HepG2 (cell line): ENCODE measurements around the gene TSKU. TPM values are rescaled to one million over a fixed set of nuclear protein-coding genes. Genes with fewer than 3 reads are reported as not detected.
A peak's percentile ranks its signal among the peaks of the same experiment; 100 is the strongest.

Source experiments
- ARHGAP35 ChIP-seq: sonication (generic); formaldehyde crosslinking; IDR thresholded peaks from 2 replicates; pipeline ENCODE4 v1.9.0; 2022; ENCODE audit warnings: mild to moderate bottlenecking, inconsistent platforms, moderate library complexity, missing genetic modification reagents, borderline replicate concordance
- CBX1 ChIP-seq: IDR thresholded peaks from one replicate; pipeline ENCODE4 v1.6.1; 2016; ENCODE audit warnings: antibody characterized with exemption, low read depth
- DPF2 ChIP-seq: sonication (generic); formaldehyde crosslinking; IDR thresholded peaks from 2 replicates; pipeline ENCODE4 v1.4.0; 2020; ENCODE audit warnings: mild to moderate bottlenecking, low read depth, missing genetic modification reagents, borderline replicate concordance
- ETS1 ChIP-seq: sonication (generic); formaldehyde crosslinking; IDR thresholded peaks from 2 replicates; pipeline ENCODE4 v1.4.0; 2020; ENCODE audit warnings: missing genetic modification reagents
- GTF2F1 ChIP-seq: fragments of 150-350 bp; IDR thresholded peaks from 2 replicates; pipeline ENCODE4 v1.6.1; 2014; ENCODE audit warnings: low read length
- HCFC1 ChIP-seq: fragments of 150-350 bp; IDR thresholded peaks from 2 replicates; pipeline ENCODE4 v1.6.1; 2014; ENCODE audit warnings: low read depth, low read length
- JUND ChIP-seq: sonication (generic); formaldehyde crosslinking; IDR thresholded peaks from 2 replicates; pipeline ENCODE4 v1.8.0; 2022; ENCODE audit warnings: mild to moderate bottlenecking, missing genetic modification reagents
- KDM5B ChIP-seq: sonication (generic); formaldehyde crosslinking; IDR thresholded peaks from 2 replicates; pipeline ENCODE4 v1.4.0; 2020; ENCODE audit warnings: missing genetic modification reagents, mild to moderate bottlenecking, borderline replicate concordance
- MNT ChIP-seq: fragments of 450-650 bp; IDR thresholded peaks from 2 replicates; pipeline ENCODE4 v1.6.1; 2016
- MYNN ChIP-seq: sonication (generic); formaldehyde crosslinking; IDR thresholded peaks from 2 replicates; pipeline ENCODE4 v1.4.0; 2020; ENCODE audit warnings: mild to moderate bottlenecking, low read depth, missing genetic modification reagents
- NFAT5 ChIP-seq: sonication (generic); formaldehyde crosslinking; IDR thresholded peaks from 2 replicates; pipeline ENCODE4 v1.4.0; 2020; ENCODE audit warnings: missing genetic modification reagents
- NFE2L2 ChIP-seq: fragments of 150-350 bp; IDR thresholded peaks from 2 replicates; pipeline ENCODE4 v1.6.1; 2014; ENCODE audit warnings: low read length
- PAF1 ChIP-seq: IDR thresholded peaks from 2 replicates; pipeline ENCODE4 v1.6.1; 2016; ENCODE audit warnings: missing genetic modification reagents, missing compliant biosample characterization
- POGK ChIP-seq: sonication (generic); formaldehyde crosslinking; conservative IDR thresholded peaks from 2 replicates; pipeline ENCODE4 v1.8.0; 2022; ENCODE audit warnings: mild to moderate bottlenecking, moderate library complexity, missing genetic modification reagents
- RXRB ChIP-seq: IDR thresholded peaks from 2 replicates; pipeline ENCODE4 v1.6.1; 2016; ENCODE audit warnings: borderline replicate concordance, missing genetic modification reagents, missing compliant biosample characterization
- XRCC5 ChIP-seq: fragments of 200-400 bp; formaldehyde crosslinking; optimal IDR thresholded peaks from 2 replicates; pipeline ENCODE3; 2017; ENCODE audit warnings: mild to moderate bottlenecking, low read length
- ZBTB14 ChIP-seq: sonication (generic); formaldehyde crosslinking; IDR thresholded peaks from 2 replicates; pipeline ENCODE4 v1.4.0; 2020; ENCODE audit warnings: missing genetic modification reagents
- ZBTB21 ChIP-seq: sonication (generic); formaldehyde crosslinking; IDR thresholded peaks from 2 replicates; pipeline ENCODE4 v1.4.0; 2020; ENCODE audit warnings: missing genetic modification reagents
- ZNF33A ChIP-seq: sonication (generic); formaldehyde crosslinking; IDR thresholded peaks from 2 replicates; pipeline ENCODE4 v1.5.1; 2020; ENCODE audit warnings: missing genetic modification reagents, mild to moderate bottlenecking, moderate library complexity, borderline replicate concordance
- ZNF7 ChIP-seq: IDR thresholded peaks from 2 replicates; pipeline ENCODE4 v1.6.1; 2016; ENCODE audit warnings: missing biosample characterization, missing genetic modification reagents
- polyA plus RNA-seq, 8 experiments: library from polyadenylated mRNA; depleted of rRNA in 3 of 8; stranded (reverse) in 7 of 8; unstranded in 1 of 8; fragments of >200 nt; fragmentation: Illumina TruSeq in 4 of 8; extraction: Trizol in 4 of 8; gene quantifications; 2 replicates each; pipeline versions ENCODE4 v1.2.1 to v1.2.3, GENCODE V29; 2011 to 2016; ENCODE audit warnings: low read depth in 4 of 8, missing spikeins in 1 of 8, mixed read lengths in 1 of 8; ENCODE audit not compliant: insufficient read depth in 1 of 8
- total RNA-seq, 5 experiments: library from RNA; depleted of rRNA; stranded (reverse); fragments of >200 nt; fragmentation: Illumina TruSeq; extraction: Trizol; gene quantifications; 2 replicates each; pipeline ENCODE4 v1.2.3, GENCODE V29; 2016; ENCODE audit warnings: low read depth in 1 of 5

TSKU gene
- total and polyA plus RNA-seq, 2 of the 13 experiments (the other 11 are each of a cell fraction or from before 2014, with no cell fraction given), result 20.3 to 21.4 TPM

- no peak for TF ChIP-seq ZBTB21
- TF ChIP-seq DPF2, result no peak
- no peak for TF ChIP-seq ZNF33A
- no peak for TF ChIP-seq RXRB (CRISPR knock-in tag)
- no peak for TF ChIP-seq PAF1 (CRISPR knock-in tag)
- TF ChIP-seq POGK (CRISPR knock-in tag), result no peak
- TF ChIP-seq ETS1 (CRISPR knock-in tag), result no peak
- no peak for TF ChIP-seq MYNN
- TF ChIP-seq KDM5B (CRISPR knock-in tag), result peak; percentile 70
- TF ChIP-seq MNT, result no peak
- TF ChIP-seq GTF2F1, result no peak
- no peak for TF ChIP-seq HCFC1
- no peak for TF ChIP-seq JUND (CRISPR knock-in tag)
- 0 out of 2 replicates have a peak, but pooled peaks have one; percentile 23 for TF ChIP-seq NFAT5 (CRISPR knock-in tag)
- TF ChIP-seq XRCC5, result no peak
- TF ChIP-seq CBX1, result no peak
- TF ChIP-seq ZNF7 (CRISPR knock-in tag), result no peak
- no peak for TF ChIP-seq ZBTB14 (CRISPR knock-in tag)
- TF ChIP-seq NFE2L2, result no peak
- no peak for TF ChIP-seq ARHGAP35 (CRISPR knock-in tag)
Measured at GRCh38 chr11:76783294-76783895, at the start of gene TSKU (continued).
